NT2/D1 (cell line): Measurements from ENCODE around the gene DGKE.

Experiments used
- DNase-seq: peaks from one replicate; pipeline ENCODE4 v3.0.0-alpha.2; 2011; ENCODE audit warnings: low read depth, low spot score
- H3K27me3 ChIP-seq: 2 replicates; pipeline ENCODE4 v1.6.0; 2011; ENCODE audit warnings: mild to moderate bottlenecking; ENCODE audit not compliant: insufficient read length, insufficient read depth
- H3K36me3 ChIP-seq: 2 replicates; pipeline ENCODE4 v1.6.1; 2011; ENCODE audit warnings: mild to moderate bottlenecking, low read length, mixed read lengths; ENCODE audit not compliant: insufficient read depth, insufficient read length
- H3K4me1 ChIP-seq: 2 replicates; pipeline ENCODE4 v1.5.1; 2011; ENCODE audit not compliant: insufficient read depth, insufficient read length
- H3K4me3 ChIP-seq: 2 replicates; pipeline ENCODE4 v1.5.1; 2011; ENCODE audit warnings: low read depth; ENCODE audit not compliant: insufficient read length
- H3K9ac ChIP-seq: 2 replicates; pipeline ENCODE4 v1.6.0; 2011; ENCODE audit warnings: low read depth; ENCODE audit not compliant: insufficient read length
- H3K9me3 ChIP-seq: 2 replicates; pipeline ENCODE4 v1.5.1; 2011; ENCODE audit warnings: mild to moderate bottlenecking, low read length; ENCODE audit not compliant: insufficient read depth
- SUZ12 ChIP-seq: IDR thresholded peaks from 2 replicates; pipeline ENCODE4 v1.6.1; 2011; ENCODE audit not compliant: insufficient read length, insufficient read depth; ENCODE audit errors: extremely low read depth
- YY1 ChIP-seq: IDR thresholded peaks from 2 replicates; pipeline ENCODE4 v1.6.1; 2011; ENCODE audit not compliant: insufficient read length, insufficient read depth
- ZNF274 ChIP-seq: IDR thresholded peaks from 2 replicates; pipeline ENCODE4 v1.6.1; 2011; ENCODE audit warnings: mild to moderate bottlenecking, low read depth, low read length

DGKE gene

GRCh38 chr17:56823848-56824247 is 10.1 kb upstream of the DGKE start:
- no peaks in the 10 kb centered on the region for H3K4me1 ChIP-seq
- H3K4me3 ChIP-seq = no peak overlapping the region
- H3K9ac ChIP-seq = no peak overlapping the region
- TF ChIP-seq YY1 (no peak), ZNF274 (no peak), SUZ12 (no peak)
- DNase-seq = no peak
- peaks cover 3% of the 10 kb centered on the region for H3K36me3 ChIP-seq
- H3K9me3 ChIP-seq = no peaks in the 10 kb centered on the region
- no peaks in the 10 kb centered on the region for H3K27me3 ChIP-seq

GRCh38 chr17:56824503-56824902 is 9.4 kb upstream of the DGKE start:
- no peak overlapping the region for H3K4me3 ChIP-seq
- no peaks in the 10 kb centered on the region for H3K27me3 ChIP-seq
- TF ChIP-seq YY1 (no peak), SUZ12 (no peak), ZNF274 (no peak)
- H3K4me1 ChIP-seq = no peaks in the 10 kb centered on the region
- DNase-seq = no peak
- H3K9me3 ChIP-seq = no peaks in the 10 kb centered on the region
- H3K9ac ChIP-seq = no peak overlapping the region
- peaks cover 6% of the 10 kb centered on the region for H3K36me3 ChIP-seq

- H3K9ac ChIP-seq = no peak overlapping the region
- TF ChIP-seq ZNF274 (no peak), SUZ12 (no peak), YY1 (no peak)
- H3K27me3 ChIP-seq = no peaks in the 10 kb centered on the region
- H3K4me3 ChIP-seq = no peak overlapping the region
- DNase-seq = no peak
- H3K4me1 ChIP-seq = no peaks in the 10 kb centered on the region
- no peaks in the 10 kb centered on the region for H3K9me3 ChIP-seq
- H3K36me3 ChIP-seq = peaks cover 17% of the 10 kb centered on the region
These were observed 7.1 kb upstream of the DGKE start for GRCh38 chr17:56826611-56827414.

- Histone ChIP-seq H3K9ac (no peak overlapping the region), H3K36me3 (peaks cover 19% of the 10 kb centered on the region), H3K4me3 (no peak overlapping the region), H3K27me3 (peaks cover 14% of the 10 kb centered on the region), H3K4me1 (peaks cover 9% of the 10 kb centered on the region), H3K9me3 (no peaks in the 10 kb centered on the region)
- no peak for DNase-seq
- TF ChIP-seq SUZ12 (no peak), YY1 (no peak), ZNF274 (no peak)
These were observed 3.1 kb upstream of the DGKE start for GRCh38 chr17:56830726-56831368.

- Histone ChIP-seq H3K4me3 (no peak overlapping the region), H3K4me1 (peaks cover 9% of the 10 kb centered on the region), H3K27me3 (peaks cover 14% of the 10 kb centered on the region), H3K36me3 (peaks cover 22% of the 10 kb centered on the region), H3K9me3 (no peaks in the 10 kb centered on the region), H3K9ac (no peak overlapping the region)
- TF ChIP-seq SUZ12 (no peak), YY1 (no peak), ZNF274 (no peak)
- no peak for DNase-seq
These were observed 2.4 kb upstream of the DGKE start for GRCh38 chr17:56831369-56832095.

GRCh38 chr17:56832446-56832845 is 1.5 kb upstream of the DGKE start:
- Histone ChIP-seq H3K9ac (peak overlapping the region; percentile 12), H3K4me3 (peak overlapping the region; percentile 80), H3K9me3 (no peaks in the 10 kb centered on the region), H3K4me1 (peaks cover 9% of the 10 kb centered on the region), H3K36me3 (peaks cover 25% of the 10 kb centered on the region), H3K27me3 (peaks cover 14% of the 10 kb centered on the region)
- no peak for DNase-seq
- TF ChIP-seq YY1 (no peak), SUZ12 (no peak), ZNF274 (no peak)
